Astrocyte (in vitro differentiated cells and primary cell): ENCODE measurements around the gene SGCG.

Experiments used
- EZH2 ChIP-seq: IDR thresholded peaks from 2 replicates; pipeline ENCODE4 v1.6.1; 2012; ENCODE audit warnings: mild to moderate bottlenecking, low read length, inconsistent platforms; ENCODE audit not compliant: insufficient read depth
- TF ChIP-seq, protein P1 (sequence below): IDR thresholded peaks from 2 replicates; pipeline ENCODE4 v1.5.1; 2011; ENCODE audit warnings: low read depth, mild to moderate bottlenecking, inconsistent platforms, low read length, moderate library complexity; ENCODE audit not compliant: insufficient read depth

GRCh38 chr13:23372264-23372906 is 191.6 kb downstream of the SGCG start:
- TF ChIP-seq, protein P1, sequence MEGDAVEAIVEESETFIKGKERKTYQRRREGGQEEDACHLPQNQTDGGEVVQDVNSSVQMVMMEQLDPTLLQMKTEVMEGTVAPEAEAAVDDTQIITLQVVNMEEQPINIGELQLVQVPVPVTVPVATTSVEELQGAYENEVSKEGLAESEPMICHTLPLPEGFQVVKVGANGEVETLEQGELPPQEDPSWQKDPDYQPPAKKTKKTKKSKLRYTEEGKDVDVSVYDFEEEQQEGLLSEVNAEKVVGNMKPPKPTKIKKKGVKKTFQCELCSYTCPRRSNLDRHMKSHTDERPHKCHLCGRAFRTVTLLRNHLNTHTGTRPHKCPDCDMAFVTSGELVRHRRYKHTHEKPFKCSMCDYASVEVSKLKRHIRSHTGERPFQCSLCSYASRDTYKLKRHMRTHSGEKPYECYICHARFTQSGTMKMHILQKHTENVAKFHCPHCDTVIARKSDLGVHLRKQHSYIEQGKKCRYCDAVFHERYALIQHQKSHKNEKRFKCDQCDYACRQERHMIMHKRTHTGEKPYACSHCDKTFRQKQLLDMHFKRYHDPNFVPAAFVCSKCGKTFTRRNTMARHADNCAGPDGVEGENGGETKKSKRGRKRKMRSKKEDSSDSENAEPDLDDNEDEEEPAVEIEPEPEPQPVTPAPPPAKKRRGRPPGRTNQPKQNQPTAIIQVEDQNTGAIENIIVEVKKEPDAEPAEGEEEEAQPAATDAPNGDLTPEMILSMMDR, result no peak
- TF ChIP-seq EZH2, result no peak
